ENCODE data around the gene GTPBP3.
"Not testable (repeated sequence)": the region's sequence is repeated elsewhere in the genome, so short reads cannot be mapped to it uniquely, and the experiment has no call there.

Gene GTPBP3

DNA sequence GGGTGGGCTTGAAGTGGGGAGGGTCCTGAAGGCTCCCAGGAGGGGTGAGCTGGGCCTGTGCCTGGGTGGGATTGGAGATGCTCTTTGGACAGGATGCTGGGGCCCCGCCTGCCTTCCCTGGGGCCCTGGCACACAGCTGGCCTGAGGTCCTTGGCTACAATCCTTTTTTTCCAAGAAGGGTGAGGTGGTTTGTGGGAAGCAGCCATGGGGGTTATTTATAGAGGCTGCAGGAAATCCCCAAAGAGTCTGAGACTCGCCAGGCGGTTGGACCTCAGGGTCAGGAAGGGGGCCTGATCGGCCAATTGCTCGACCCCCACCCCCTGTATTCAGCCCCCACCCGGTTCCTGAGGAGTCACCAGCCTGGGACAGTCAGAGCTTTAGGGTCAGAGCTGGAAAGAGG lies 10.0 kb downstream of the GTPBP3 start:
- DNase-seq = no peak

DNA sequence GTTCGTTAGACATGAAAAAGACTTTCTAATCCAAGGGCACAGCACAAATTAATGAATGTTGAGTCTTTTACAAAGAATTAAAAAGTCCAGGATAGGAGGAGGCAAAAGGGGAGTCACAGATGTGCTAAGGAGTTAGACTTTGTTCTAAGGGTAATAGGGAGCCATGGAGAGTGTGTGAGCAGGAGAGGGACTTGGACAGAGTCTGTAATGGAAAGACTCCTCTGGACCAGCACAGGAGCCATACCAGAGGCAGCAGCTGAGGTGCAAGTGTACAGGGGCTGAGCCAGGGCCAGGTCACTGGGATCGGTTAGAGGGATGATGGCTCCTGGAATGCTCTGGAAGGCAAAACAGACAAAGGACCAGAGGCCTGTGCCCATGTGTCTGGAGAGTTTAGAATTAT lies 10.5 kb downstream of the GTPBP3 start:
- DNase-seq = no peak

DNA sequence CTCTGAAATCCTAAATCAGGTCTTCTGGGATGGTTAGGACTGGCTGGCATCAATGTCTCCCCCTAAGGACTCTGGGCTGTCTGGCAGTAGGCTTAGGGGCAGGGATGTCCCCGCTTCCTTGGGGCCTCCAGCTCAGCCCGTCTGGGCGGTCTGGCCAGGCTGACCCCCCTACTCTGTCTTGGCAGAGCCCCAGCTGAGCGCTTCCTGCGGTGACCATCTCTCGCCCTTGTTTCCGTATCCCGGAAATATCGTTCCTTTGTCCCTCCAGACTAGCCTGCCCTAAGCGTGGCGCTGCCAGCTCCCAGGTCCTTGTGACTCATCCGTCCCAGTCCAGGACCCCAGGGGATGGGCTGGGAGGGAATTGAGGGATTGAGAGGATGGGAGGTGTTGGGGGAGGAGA lies 11.3 kb downstream of the GTPBP3 start:
- DNase-seq = no peak

DNA sequence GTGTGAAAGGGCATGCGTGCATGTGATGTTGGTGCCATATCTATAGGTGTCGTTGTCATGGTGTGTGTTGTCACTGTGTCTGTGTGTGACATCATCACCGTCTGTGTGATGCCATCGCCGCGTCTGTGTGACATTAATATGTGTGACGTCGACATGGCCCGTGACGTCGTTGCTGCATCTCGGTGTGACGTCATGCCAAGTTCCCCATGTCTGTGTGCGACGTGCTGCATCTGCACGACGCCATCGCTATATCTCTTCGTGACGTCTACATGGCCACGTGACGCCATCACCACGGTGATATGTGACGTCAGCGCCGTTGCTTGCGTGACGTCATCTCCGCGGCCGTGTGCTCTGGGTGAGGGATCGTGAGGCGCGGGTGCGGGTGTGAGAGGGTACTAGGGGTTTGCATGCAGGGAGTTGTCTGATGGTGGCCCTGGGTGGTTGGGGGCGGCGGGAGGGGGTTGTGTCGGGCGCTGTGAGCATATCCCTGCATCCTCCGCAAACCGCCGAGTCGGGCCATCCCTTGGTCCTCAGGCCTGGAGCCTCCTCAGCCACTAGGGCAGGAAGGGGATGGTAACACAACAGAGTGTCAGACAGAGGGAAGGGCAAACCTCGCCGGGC lies 14.6 kb downstream of the GTPBP3 start:
- DNase-seq = no peak

- no peak for DNase-seq
These were observed 15.4 kb downstream of the GTPBP3 start for GRCh38 chr19:17352608-17353280.

- no peak for DNase-seq
These were observed 16.0 kb downstream of the GTPBP3 start for GRCh38 chr19:17353386-17353785.

- DNase-seq = no peak
These were observed 19.8 kb downstream of the GTPBP3 start for GRCh38 chr19:17357078-17357666.

GRCh38 chr19:17357724-17358123 lies 20.4 kb downstream of the GTPBP3 start:
- no peak for DNase-seq

- no peak for DNase-seq
These were observed 21.0 kb downstream of the GTPBP3 start for GRCh38 chr19:17358395-17358794.

DNA sequence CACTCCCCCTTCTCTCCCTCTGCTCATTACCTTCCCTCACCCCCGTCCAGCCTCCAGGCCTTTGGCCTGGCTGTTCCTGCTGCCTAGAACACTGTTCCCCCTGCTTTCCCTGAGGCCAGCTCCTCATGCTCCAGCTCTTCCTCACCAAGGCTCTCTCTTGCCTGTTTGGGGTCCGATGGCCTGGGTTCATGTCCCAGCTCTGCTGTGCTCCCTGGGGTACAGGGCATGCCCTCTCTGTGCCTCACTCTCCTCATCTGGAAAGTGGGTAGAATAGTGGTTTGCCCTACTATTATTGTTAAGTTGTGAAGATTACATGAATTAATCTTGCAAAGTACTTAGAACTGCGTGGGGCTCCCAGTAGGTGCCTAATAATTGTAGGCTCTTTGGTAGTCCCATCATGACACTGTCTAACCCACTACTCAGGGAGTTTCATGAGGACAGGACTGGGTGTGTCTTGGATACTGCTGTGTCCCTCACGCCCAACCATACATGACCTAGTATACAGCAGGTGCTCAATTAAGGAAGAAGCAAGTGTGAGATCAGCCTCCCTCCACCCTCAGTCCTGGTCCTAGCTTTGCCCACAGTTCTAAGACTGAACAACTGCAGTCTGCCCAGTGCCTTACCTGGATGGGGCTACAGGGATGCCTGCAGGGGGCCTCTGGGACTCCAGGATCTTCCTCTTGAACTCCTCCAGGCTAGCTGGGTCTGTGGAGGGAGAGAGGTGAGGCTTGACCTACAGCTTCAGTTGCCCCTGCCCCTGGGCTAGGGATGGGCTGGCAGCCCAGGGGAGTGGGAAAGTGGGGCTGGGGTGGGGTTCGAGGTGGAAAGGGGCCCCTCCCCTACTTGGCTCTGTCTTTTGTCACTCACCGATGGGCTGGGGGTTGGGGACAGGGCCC lies 22.8 kb downstream of the GTPBP3 start:
- DNase-seq = no peak

- not testable (repeated sequence) for DNase-seq
These were observed 26.7 kb downstream of the GTPBP3 start for GRCh38 chr19:17363852-17364605.

DNA sequence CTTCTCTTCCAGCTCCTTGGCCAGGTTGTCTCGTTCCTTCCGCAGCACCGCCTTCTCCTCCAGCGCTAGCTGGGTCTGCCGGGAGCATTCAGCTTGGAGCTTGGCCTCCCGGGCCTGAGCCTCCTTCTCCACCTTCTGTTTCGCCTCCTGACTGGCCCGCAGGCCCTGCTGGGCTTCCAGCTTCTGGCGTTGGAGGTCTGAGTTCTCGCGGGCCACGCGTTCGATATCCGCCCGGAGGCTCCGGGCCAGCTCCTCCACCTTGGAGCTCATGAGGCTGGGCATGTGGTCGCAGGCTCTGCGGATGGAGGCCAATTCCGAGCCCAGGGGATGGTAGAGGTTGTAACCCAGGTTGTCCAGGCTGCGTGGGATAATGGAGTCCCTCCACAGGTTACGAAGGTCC lies 28.0 kb downstream of the GTPBP3 start:
- DNase-seq = no peak

GRCh38 chr19:17370026-17370587 lies 32.8 kb downstream of the GTPBP3 start:
- DNase-seq = no peak

GRCh38 chr19:17376935-17377600 lies 39.7 kb downstream of the GTPBP3 start, which contains the start of gene PLVAP:
PLVAP (minus strand) TSS chr19:17377342; CDS start chr19:17377288, 54 bp downstream.
- DNase-seq = no peak

DNA sequence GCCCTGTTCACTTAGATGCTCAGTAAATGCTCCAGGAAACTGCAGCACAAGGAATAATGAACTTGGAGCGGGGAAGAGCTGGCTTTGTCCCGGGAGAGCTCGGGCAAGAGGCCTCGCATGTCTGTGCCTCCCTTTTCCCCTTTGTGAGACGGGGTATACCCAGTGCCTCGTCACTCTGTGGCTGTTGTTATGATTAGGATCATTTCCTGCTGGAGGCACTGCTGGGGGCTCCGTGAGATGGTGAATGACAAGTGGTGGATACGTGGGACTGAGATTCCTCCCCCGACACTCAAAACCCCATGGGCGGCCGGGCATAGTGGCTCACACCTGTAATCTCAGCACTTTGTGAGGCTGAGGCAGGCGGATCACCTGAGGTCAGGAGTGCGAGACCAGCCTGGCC lies 40.9 kb downstream of the GTPBP3 start:
- DNase-seq = no peak

- no peak for DNase-seq
These were observed 41.9 kb downstream of the GTPBP3 start for GRCh38 chr19:17379221-17379631.

DNA sequence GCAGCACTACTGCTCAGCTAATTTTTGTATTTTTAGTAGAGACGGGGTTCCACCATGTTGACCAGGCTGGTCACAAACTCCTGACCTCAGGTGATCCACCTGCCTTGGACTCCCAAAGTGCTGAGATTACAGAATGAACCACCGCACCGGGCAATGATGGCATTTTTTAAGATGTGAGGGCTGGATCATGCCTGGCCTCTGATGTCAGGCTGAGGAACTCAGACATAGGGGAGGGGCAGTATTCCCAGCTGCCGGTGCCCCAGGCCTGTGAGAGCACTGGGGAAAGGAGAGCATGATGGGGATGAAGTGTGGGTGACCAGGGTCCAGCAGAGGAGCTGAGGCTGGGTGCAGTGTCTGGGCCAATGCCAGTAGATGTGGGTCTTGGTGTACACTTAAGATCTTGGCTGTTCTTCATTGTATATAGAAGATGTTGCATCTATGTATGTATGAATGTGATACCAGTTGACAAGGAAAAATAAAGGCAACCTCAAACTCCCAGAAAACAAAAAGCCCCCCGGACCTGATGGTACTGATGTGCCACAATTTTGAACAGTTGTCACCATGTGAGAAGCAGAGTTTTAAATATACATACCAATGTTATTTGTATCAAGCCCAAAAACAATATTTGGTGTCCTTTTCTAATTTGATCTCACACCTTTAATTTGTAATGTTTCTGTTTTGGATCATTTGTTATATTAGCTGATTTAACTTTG lies 43.2 kb downstream of the GTPBP3 start:
- no peak for DNase-seq

DNA sequence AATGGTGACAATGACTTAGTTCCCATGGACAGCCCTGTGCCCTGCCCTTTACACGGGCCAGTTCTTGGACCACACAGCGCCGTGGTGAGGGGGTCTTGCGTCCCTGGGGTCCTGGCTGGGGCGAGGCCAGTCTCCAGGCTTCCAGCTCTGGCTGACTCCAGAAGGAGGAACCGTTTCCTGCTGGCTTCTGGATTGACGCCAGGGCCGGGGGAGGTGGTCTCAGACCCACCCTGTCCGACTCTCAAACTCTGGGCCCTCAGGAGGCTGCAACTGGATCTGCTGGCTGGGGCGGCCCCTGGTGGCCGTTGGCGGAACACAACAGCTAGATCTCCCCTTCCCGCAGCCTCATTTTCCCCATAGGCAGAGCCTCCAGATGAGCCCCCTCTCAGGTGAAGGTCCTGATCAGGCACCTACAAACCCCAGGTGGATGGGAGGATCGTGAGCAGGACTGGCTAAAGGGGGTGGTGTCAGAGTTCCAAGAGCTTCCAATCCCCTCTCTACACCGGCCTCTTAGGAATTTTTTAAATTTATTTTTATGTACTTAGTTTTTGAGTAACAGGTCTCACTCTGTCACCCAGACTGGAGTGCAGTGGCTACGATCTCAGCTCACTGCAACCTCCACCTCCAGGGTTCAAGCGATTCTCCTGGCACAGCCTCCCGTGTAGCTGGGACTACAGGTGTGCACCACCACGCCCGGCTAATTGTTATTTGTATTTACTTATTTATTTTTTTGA lies 48.7 kb downstream of the GTPBP3 start:
- peak; percentile 40 for DNase-seq

GRCh38 chr19:17389288-17389687 lies 51.9 kb downstream of the GTPBP3 start:
- DNase-seq = no peak

DNA sequence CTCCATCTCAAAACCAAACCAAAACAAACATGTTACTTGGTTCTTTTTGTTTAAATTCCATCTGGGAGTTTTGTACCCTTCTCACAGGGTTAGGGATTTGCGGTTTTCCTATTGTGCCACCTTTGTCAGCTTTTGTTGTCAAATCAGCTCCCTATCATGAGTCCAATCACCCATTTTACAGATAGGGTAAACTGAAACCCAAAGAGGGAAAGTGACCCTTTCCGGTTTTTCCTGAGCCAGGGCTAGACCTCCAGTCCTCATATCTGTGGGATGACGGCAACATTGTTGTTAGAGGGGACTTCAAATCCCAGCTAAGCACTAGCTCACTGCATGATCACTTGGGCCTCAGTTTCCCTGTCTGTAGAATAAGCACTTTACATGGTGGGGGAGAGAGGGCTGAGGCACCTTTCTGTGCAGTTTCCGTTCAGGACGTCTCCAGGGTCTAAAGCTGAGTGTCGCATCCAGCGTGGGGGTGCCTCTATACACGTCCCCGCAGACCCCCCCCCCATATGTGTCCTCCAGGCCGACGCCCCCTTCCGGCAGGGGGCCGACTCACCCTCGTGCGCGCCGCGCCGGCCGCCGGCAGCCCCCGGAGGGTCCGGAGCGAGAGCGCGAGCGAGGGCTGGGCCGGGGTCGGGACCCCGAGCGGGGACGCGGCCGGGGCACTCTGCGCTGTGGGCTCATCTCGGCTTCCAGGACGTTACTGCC lies 52.8 kb downstream of the GTPBP3 start:
- no peak for DNase-seq

Measured in NK-92 treated with Interleukin-12 subunit alpha and Interleukin-12 subunit beta, amount 100 ng/mL, for 24 hours (cell line).